ENCODE data around the gene ITPRID2. TPM values are rescaled to one million over a fixed set of nuclear protein-coding genes. Genes with fewer than 3 reads are reported as not detected.

ITPRID2 gene
- total and polyA plus RNA-seq, 2 donors (not counting 1 experiment from before 2014, with no cell fraction given), result 8.9 to 47.6 TPM

DNA sequence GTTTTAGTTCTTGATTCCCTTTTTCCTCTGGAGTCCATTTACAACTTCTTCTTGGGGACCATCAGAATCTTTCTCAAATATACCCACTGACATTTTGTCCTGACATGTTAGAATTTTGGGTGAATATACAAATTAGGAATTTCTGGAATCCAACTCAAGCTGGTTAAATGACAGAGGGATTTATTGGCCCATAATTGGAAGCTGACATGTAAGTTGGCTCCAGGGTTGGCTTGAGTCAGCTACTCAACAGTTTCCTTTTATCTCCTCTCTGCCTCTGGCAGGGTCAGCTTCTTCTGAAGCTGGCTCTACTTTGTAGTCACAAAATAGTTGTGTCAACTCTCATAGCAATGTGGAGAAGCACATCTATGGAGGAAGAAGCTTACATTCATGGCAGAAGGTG lies 57.5 kb downstream of the ITPRID2 start:
- no peak overlapping the region for H3K4me3 ChIP-seq (ENCODE audit: control extremely low read depth in 1 of 5, extremely low read depth in 1 of 5, insufficient read depth in 1 of 5, low read depth in 2 of 5, low read length in 4 of 5)
- no peak for ATAC-seq (ENCODE audit: low read depth)
- no peak overlapping the region for H3K4me3 Mint-ChIP-seq

DNA sequence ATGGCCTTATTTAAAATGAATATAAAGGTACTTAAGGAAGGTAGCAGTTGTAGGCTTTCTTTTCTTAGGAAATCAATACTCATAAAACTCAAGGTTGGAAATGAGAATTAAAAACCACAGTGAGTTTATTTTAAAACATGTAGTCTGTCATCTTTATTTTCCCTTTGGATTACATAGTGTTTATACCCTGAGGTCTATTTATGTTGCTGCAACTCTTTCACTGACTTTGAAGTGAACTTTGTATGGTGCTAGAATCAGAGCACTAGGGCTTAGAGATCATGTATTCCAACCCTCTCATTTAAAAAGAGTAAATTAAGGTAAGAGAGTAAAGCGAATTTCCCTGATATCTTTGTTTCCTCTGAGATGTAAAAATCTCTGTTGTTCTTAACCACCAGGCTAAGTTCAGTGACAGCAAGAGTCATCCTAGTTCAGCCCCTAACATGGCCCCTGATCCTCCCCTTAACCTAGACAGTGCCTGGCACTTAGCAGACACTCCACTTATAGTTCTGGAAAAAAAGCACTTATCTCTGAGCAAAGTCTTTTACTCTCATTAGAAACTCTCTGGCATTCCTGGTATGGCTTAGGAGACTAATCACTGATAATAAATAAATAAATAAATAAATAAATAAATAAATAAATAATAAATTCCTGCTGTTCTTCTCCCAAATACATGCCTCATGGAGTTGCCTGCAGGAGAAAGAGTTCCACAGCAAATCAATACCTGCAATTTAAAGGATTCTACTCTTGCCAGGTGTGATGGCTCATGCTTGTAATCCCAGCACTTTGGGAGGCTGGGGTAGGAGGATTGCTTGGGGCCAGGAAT lies 61.1 kb downstream of the ITPRID2 start:
- H4K20me1 ChIP-seq (ENCODE audit: control insufficient read depth, insufficient read depth, low read length, poor library complexity, severe bottlenecking), result no peaks in the 10 kb centered on the region
- DNase-seq (no peak), ATAC-seq (ENCODE audit: low read depth) (no peak)
- ChIA-PET CTCF (interaction anchor here (2.0 to 2.4 kb wide), 2 partner anchors 12 kb away, joined by 9 to 11 read pairs; no protein-coding TSS in a partner anchor), POLR2A (no interaction called here)
- H3K4me3 ChIP-seq (ENCODE audit: control extremely low read depth in 1 of 5, extremely low read depth in 1 of 5, insufficient read depth in 1 of 5, low read depth in 2 of 5, low read length in 4 of 5), result no peak overlapping the region
- TF ChIP-seq EZH2 (IDR thresholded peaks at IDR 0.05; ENCODE audit: borderline replicate concordance, insufficient read depth, low read depth, low read length, poor library complexity, severe bottlenecking), result no peak
- TF ChIP-seq, protein P1, sequence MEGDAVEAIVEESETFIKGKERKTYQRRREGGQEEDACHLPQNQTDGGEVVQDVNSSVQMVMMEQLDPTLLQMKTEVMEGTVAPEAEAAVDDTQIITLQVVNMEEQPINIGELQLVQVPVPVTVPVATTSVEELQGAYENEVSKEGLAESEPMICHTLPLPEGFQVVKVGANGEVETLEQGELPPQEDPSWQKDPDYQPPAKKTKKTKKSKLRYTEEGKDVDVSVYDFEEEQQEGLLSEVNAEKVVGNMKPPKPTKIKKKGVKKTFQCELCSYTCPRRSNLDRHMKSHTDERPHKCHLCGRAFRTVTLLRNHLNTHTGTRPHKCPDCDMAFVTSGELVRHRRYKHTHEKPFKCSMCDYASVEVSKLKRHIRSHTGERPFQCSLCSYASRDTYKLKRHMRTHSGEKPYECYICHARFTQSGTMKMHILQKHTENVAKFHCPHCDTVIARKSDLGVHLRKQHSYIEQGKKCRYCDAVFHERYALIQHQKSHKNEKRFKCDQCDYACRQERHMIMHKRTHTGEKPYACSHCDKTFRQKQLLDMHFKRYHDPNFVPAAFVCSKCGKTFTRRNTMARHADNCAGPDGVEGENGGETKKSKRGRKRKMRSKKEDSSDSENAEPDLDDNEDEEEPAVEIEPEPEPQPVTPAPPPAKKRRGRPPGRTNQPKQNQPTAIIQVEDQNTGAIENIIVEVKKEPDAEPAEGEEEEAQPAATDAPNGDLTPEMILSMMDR (IDR thresholded peaks at IDR 0.05), result no peak
- H3K27ac Mint-ChIP-seq, result no peak overlapping the region
- H3K9me3 ChIP-seq (ENCODE audit: control extremely low read depth in 1 of 3, control insufficient read depth in 2 of 3, insufficient read depth in 1 of 3, low read length in 2 of 3), result no peaks in the 10 kb centered on the region
- H3K27me3 Mint-ChIP-seq, result peaks cover 18% of the 10 kb centered on the region
- no peak overlapping the region for H3K4me3 Mint-ChIP-seq
- H3K36me3 ChIP-seq (replicated peaks in 1 of 2; ENCODE audit: control extremely low read depth in 1 of 2, control insufficient read depth in 1 of 2, extremely low read depth in 1 of 2, insufficient read depth in 2 of 2, low read length in 1 of 2), result no peaks in the 10 kb centered on the region
- no CpG with 5 or more reads among the region's 1 CpG for WGBS (ENCODE audit: insufficient coverage)
- H3K27me3 ChIP-seq (replicated peaks in 1 of 4; ENCODE audit: control extremely low read depth in 1 of 4, control insufficient read depth in 3 of 4, insufficient read depth in 4 of 4, low read length in 3 of 4), result no peaks in the 10 kb centered on the region
- H3K4me2 ChIP-seq (replicated peaks; ENCODE audit: low read depth, low read length, poor library complexity, severe bottlenecking), result no peak overlapping the region
- H3K9ac ChIP-seq (ENCODE audit: low read length), result no peak overlapping the region
- H3K4me1 ChIP-seq (ENCODE audit: control insufficient read depth in 2 of 2, insufficient read depth in 2 of 2, low read length in 2 of 2), result peaks cover 0 to 3% of the 10 kb centered on the region in 2 donors
- intact Hi-C loops (cut with micrococcal nuclease), result loop anchor here (5.0 kb wide), 1 partner anchor 875 kb away; no protein-coding TSS in a partner anchor
- H3K9me3 Mint-ChIP-seq (ENCODE audit: insufficient read depth), result no peaks in the 10 kb centered on the region
- H3K4me1 Mint-ChIP-seq, result peaks cover 7% of the 10 kb centered on the region
- H3K27ac ChIP-seq (ENCODE audit: low read length in 2 of 2), result no peak overlapping the region
- no peak overlapping the region for H2AFZ ChIP-seq (ENCODE audit: insufficient read depth, low read depth, low read length, poor library complexity, severe bottlenecking)
- H3K79me2 ChIP-seq (ENCODE audit: control insufficient read depth, insufficient read depth, low read length), result no peaks in the 10 kb centered on the region

More for the DNA sequence above, 57.5 kb downstream of the ITPRID2 start:
- no peak overlapping the region for H3K27ac ChIP-seq (ENCODE audit: low read length in 2 of 2)
- H3K4me2 ChIP-seq (replicated peaks; ENCODE audit: low read depth, low read length, poor library complexity, severe bottlenecking), result no peak overlapping the region
- no peaks in the 10 kb centered on the region for H3K79me2 ChIP-seq (ENCODE audit: control insufficient read depth, insufficient read depth, low read length)
- no peaks in the 10 kb centered on the region for H3K36me3 ChIP-seq (replicated peaks in 1 of 2; ENCODE audit: control extremely low read depth in 1 of 2, control insufficient read depth in 1 of 2, extremely low read depth in 1 of 2, insufficient read depth in 2 of 2, low read length in 1 of 2)
- Mint-ChIP-seq H3K9me3 (ENCODE audit: insufficient read depth) (no peaks in the 10 kb centered on the region), H3K27ac (no peak overlapping the region), H3K27me3 (peaks cover 26% of the 10 kb centered on the region), H3K4me1 (peaks cover 2% of the 10 kb centered on the region)
- intact Hi-C loops (cut with micrococcal nuclease), result no loop called here
- TF ChIP-seq, protein P1 (IDR thresholded peaks at IDR 0.05), result no peak
- TF ChIP-seq EZH2 (IDR thresholded peaks at IDR 0.05; ENCODE audit: borderline replicate concordance, insufficient read depth, low read depth, low read length, poor library complexity, severe bottlenecking), result no peak
- H3K9ac ChIP-seq (ENCODE audit: low read length), result no peak overlapping the region
- H3K4me1 ChIP-seq (ENCODE audit: control insufficient read depth in 2 of 2, insufficient read depth in 2 of 2, low read length in 2 of 2), result no peaks in the 10 kb centered on the region
- ChIA-PET POLR2A (no interaction called here), CTCF (no interaction called here)
- no peak for DNase-seq
- H2AFZ ChIP-seq (ENCODE audit: insufficient read depth, low read depth, low read length, poor library complexity, severe bottlenecking), result no peak overlapping the region
- no peaks in the 10 kb centered on the region for H3K9me3 ChIP-seq (ENCODE audit: control extremely low read depth in 1 of 3, control insufficient read depth in 2 of 3, insufficient read depth in 1 of 3, low read length in 2 of 3)
- no peaks in the 10 kb centered on the region for H4K20me1 ChIP-seq (ENCODE audit: control insufficient read depth, insufficient read depth, low read length, poor library complexity, severe bottlenecking)
- peaks cover 0 to 3% (median 0%) of the 10 kb centered on the region in 4 experiments for H3K27me3 ChIP-seq (replicated peaks in 1 of 4; ENCODE audit: control extremely low read depth in 1 of 4, control insufficient read depth in 3 of 4, insufficient read depth in 4 of 4, low read length in 3 of 4)
